K562 (cell line): ENCODE data around the gene NTN3.

Experiments
- DACH1 ChIP-seq: fragments of 450-650 bp; IDR thresholded peaks from 2 replicates; pipeline ENCODE4 v1.6.1; 2018; ENCODE audit not compliant: partially characterized antibody
- ELF4 ChIP-seq: fragments of 450-650 bp; formaldehyde crosslinking; IDR thresholded peaks from 2 replicates; pipeline ENCODE4 v1.4.0; 2022; ENCODE audit warnings: missing genetic modification characterization
- ESRRA ChIP-seq: fragments of 450-650 bp; IDR thresholded peaks from 2 replicates; pipeline ENCODE4 v1.6.1; 2014; ENCODE audit warnings: low read depth, mild to moderate bottlenecking, moderate library complexity, borderline replicate concordance
- MAZ ChIP-seq, 2 experiments: fragments of 450-650 bp in 1 of 2; sonication (generic) in 1 of 2; formaldehyde crosslinking; IDR thresholded peaks in 1 of 2; conservative IDR thresholded peaks in 1 of 2; 2 replicates each; pipeline versions ENCODE4 v1.4.0 to v1.5.0; 2020; ENCODE audit warnings: mild to moderate bottlenecking in 1 of 2, missing genetic modification reagents in 1 of 2
- PRPF4 ChIP-seq: fragments of 200-400 bp; formaldehyde crosslinking; IDR thresholded peaks from one replicate; pipeline ENCODE4 v1.6.1; 2017; ENCODE audit warnings: low read length, low read depth, mild to moderate bottlenecking; ENCODE audit not compliant: insufficient read depth, poor library complexity, severe bottlenecking
- RBM39 ChIP-seq: fragments of 200-400 bp; formaldehyde crosslinking; optimal IDR thresholded peaks from 2 replicates; pipeline ENCODE3; 2018; ENCODE audit warnings: low read depth, low read length
- SMAD1 ChIP-seq: fragments of 150-350 bp; IDR thresholded peaks from 2 replicates; pipeline ENCODE4 v1.6.1; 2014; ENCODE audit warnings: low read length, low read depth; ENCODE audit not compliant: partially characterized antibody
- U2AF1 ChIP-seq: fragments of 200-400 bp; formaldehyde crosslinking; optimal IDR thresholded peaks from 2 replicates; pipeline ENCODE3; 2017; ENCODE audit warnings: mild to moderate bottlenecking, low read depth, low read length, moderate library complexity
- ZC3H11A ChIP-seq: IDR thresholded peaks from 2 replicates; pipeline ENCODE4 v1.6.1; 2012; ENCODE audit warnings: low read depth, low read length, improper control_type of control experiment
- TF ChIP-seq, protein P1 (sequence below): sonication (generic); formaldehyde crosslinking; IDR thresholded peaks from 2 replicates; pipeline ENCODE4 v1.8.0; 2023; ENCODE audit warnings: mild to moderate bottlenecking, missing genetic modification reagents

DNA sequence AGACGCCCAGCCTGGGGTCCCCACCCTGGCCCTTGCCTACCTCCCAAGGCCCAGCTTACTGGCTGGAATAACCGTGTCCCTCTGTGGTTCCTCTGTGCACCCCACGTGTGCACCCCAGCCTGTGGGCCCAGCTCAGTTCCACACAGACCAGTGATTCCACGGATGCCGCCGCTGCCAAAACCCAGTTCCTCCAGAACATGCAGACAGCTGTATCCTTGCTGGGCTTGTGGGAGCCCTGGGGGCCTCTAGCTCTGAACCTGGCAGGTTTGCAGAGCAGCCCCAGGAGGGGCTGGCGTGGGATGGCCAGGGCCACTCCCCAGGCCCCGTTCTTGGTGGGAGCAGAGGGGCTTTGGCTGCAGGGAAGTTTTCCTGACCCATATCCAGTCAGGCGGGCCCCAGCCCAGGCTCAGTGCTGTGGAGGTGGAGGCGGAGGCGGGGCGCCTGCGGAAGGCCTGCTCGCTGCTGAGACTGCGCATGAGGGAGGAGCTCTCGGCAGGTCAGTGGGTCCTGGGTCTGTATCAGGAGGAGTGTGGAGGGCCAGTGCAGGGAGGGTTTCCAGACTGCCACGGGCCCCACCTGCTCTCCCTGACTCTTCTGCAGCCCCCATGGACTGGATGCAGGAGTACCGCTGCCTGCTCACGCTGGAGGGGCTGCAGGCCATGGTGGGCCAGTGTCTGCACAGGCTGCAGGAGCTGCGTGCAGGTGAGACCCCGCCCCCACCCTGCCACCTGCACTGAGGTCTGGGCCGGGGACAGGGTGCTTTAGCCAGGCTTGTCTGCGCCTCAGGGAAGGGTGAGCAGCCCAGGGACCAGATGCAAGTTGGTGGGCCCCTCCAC lies 8.8 kb upstream of the NTN3 start:
- TF ChIP-seq SMAD1 (no peak), ZC3H11A (no peak), U2AF1 (no peak), MAZ (CRISPR knock-in tag; conservative IDR thresholded peaks at IDR 0.05 in 1 of 2, IDR thresholded peaks at IDR 0.05 in 1 of 2) (no peak), DACH1 (no peak), PRPF4 (no peak), ELF4 (CRISPR knock-in tag) (no peak), RBM39 (no peak), ESRRA (no peak)
- TF ChIP-seq, protein P1, sequence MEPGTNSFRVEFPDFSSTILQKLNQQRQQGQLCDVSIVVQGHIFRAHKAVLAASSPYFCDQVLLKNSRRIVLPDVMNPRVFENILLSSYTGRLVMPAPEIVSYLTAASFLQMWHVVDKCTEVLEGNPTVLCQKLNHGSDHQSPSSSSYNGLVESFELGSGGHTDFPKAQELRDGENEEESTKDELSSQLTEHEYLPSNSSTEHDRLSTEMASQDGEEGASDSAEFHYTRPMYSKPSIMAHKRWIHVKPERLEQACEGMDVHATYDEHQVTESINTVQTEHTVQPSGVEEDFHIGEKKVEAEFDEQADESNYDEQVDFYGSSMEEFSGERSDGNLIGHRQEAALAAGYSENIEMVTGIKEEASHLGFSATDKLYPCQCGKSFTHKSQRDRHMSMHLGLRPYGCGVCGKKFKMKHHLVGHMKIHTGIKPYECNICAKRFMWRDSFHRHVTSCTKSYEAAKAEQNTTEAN (CRISPR knock-in tag), result no peak
